COLO668 (cell line): ENCODE measurements around the gene DLG2.

Source experiments
- DNase-seq: peaks from one replicate; lab custom pipeline; 2025; ENCODE audit not compliant: unreplicated experiment; lab: John Stamatoyannopoulos, UW

The DLG2 gene

GRCh38 chr11:83678831-83679584 lies 1948.1 kb downstream of the DLG2 start:
- no peak for DNase-seq

- DNase-seq: no peak
Measured at GRCh38 chr11:83677730-83678129, 1949.4 kb downstream of the DLG2 start.

- no peak for DNase-seq
Measured at GRCh38 chr11:83676056-83676601, 1951.0 kb downstream of the DLG2 start.

GRCh38 chr11:83674102-83674896 lies 1952.8 kb downstream of the DLG2 start:
- DNase-seq: no peak

- no peak for DNase-seq
Measured at GRCh38 chr11:83671289-83671688, 1955.9 kb downstream of the DLG2 start.

GRCh38 chr11:83666149-83666548 lies 1961.0 kb downstream of the DLG2 start:
- no peak for DNase-seq

- DNase-seq: no peak
Measured at GRCh38 chr11:83663988-83664387, 1963.2 kb downstream of the DLG2 start.

GRCh38 chr11:83663446-83663845 lies 1963.7 kb downstream of the DLG2 start:
- no peak for DNase-seq

- no peak for DNase-seq
Measured at GRCh38 chr11:83662494-83662893, 1964.7 kb downstream of the DLG2 start.

- DNase-seq: no peak
Measured at GRCh38 chr11:83661491-83662350, 1965.4 kb downstream of the DLG2 start.

- no peak for DNase-seq
Measured at GRCh38 chr11:83659466-83659865, 1967.7 kb downstream of the DLG2 start.

GRCh38 chr11:83656796-83657330 lies 1970.3 kb downstream of the DLG2 start:
- no peak for DNase-seq

- no peak for DNase-seq
Measured at GRCh38 chr11:83655976-83656375, 1971.2 kb downstream of the DLG2 start.

GRCh38 chr11:83649528-83649855 lies 1977.7 kb downstream of the DLG2 start:
- DNase-seq: no peak

- no peak for DNase-seq
Measured at GRCh38 chr11:83648610-83649527, 1978.3 kb downstream of the DLG2 start.

GRCh38 chr11:83645561-83645960 lies 1981.6 kb downstream of the DLG2 start:
- no peak for DNase-seq

GRCh38 chr11:83643115-83643514 lies 1984.0 kb downstream of the DLG2 start:
- DNase-seq: no peak

GRCh38 chr11:83642500-83642899 lies 1984.6 kb downstream of the DLG2 start:
- DNase-seq: no peak

- DNase-seq: no peak
Measured at GRCh38 chr11:83641511-83641910, 1985.6 kb downstream of the DLG2 start.
